NCI-H128 (cell line): ENCODE data around the gene EIF3F.
A peak's percentile ranks its signal among the peaks of the same experiment; 100 is the strongest.

ENCODE experiments used
- DNase-seq: peaks from one replicate; lab custom pipeline; 2025; ENCODE audit not compliant: unreplicated experiment; lab: John Stamatoyannopoulos, UW

EIF3F gene

DNA sequence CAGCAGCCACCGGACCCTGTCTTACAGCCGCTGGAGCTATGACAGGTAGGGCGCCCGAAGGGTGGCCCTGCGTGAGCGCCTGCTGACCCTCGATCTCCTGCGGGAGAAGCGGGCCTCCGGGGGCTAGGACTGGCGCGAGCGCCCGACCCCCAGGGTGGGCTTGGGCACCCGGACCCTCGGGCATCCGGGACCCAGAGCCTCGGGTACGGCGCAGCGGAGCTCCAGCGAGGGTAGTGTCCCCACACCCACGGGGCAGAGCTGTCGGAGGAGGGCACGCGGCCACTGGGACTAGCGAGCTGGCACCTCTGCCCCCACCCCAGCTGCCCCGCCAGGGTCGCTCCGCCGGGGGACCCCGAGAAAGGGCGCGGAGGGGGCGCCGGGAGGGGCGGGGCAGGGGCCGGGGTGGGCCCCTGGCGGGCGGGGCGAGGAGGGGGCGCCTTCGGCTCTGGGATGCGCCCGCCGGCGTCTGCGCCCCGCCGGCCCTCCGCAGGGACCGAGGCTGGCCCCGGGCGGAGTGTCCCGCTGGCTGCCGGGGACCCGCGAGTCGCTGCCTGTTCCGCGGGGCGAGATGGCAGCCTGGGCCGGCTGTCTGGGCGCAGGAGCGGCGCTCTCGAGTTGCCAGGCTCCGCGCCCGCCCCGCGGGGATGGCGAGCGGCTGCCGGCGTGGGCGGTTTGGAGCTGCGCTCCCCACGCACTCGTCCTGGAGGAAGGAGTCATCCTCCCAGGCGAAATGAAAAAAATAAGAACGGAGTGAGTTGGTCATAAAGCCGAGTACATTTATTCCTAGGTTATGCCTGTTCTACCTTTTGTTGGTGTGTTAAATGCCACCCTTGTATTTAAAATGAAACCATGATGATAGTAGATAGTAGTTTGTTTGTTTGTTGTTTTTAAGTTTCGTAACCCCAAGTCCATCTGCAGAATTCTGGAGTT, 32.4 kb downstream of the EIF3F start:
- no peak for DNase-seq

DNA sequence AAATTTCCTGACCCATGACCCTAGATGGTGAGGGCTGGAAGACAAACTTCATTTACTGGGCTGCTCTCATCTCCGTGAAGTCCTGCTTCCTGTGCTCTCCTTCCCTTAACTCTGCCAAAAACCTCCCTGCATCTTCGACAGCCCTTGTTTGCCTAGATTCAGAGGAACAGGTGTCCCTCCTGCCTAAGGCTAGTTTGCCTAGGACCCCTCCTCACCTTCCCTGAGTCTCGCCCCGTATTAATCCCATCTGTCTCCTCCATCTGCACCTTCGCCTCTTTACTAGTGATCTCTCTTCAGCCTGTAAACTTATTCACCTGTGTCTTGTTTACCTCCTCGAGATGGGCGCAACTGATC, 33.1 kb downstream of the EIF3F start:
- DNase-seq: no peak

DNA sequence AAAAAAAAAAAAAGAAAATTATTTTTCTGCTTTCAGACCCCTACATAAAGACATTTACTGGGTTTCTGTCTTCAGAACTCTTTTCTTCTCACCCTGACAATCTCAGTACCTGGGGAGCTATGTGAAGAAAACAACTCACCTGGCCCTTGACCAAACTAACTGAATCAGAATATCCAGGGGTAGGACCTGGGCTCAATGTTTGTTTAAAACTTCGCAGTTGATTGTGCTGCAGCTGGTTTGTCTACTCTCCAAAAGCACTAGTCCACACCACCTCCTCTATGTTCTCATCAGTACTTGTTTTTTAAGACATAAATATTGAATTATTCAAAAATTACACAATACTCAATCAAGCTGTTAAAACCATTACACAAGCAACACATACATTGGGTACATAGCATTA, 34.8 kb downstream of the EIF3F start:
- no peak for DNase-seq

DNA sequence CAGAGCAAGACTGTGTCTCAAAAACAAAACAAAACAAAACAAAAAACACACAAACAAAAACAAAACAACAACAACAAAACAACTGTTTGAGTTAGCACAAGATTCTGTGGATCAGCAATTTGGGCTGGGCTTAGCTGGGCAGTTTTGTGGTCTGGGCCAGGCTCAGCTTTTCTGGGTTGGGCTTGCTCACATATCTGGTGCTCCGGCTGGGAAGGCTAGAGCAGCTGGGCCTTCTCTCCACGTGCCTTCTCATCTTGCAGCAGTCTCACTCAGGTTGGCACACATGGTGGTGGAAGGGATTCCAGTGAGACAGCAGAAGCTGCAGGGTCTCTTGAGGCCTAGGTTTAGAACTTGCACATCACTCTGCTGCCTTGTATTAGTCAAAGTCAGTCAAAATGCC, 35.7 kb downstream of the EIF3F start:
- DNase-seq: no peak

DNA sequence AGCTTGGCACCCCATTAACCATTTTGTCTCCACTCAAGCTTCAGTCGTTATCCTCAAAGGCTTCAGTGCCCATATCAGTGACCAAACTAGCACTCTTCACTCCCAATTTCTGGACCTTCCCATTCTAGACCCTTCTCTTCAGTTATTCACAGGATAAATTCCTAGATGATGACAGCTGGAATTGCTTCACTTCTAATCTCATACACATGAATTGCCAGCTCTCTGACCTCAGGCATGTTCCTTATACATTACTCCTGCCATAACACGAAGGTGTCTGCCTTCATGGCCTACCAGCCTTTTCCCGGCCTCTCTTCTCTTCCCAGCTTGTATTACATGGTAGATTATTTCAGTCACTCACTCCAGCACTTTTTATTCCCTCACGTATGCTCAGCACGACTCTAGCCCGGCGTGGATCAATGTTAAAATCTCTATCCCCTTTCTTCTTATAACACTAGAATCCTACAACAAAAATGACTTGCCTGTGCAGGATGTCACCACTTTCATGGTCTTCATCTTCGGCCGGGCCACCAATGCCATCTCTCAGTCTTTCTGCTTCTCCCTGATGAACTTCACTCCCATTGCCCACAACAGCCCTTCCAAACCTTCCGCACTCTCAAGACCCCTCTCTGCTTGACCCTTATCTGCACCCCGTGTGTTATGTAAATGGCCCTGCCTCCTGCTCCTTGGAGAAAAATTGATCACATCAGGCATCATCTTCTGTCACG, 36.9 kb downstream of the EIF3F start:
- DNase-seq: no peak

DNA sequence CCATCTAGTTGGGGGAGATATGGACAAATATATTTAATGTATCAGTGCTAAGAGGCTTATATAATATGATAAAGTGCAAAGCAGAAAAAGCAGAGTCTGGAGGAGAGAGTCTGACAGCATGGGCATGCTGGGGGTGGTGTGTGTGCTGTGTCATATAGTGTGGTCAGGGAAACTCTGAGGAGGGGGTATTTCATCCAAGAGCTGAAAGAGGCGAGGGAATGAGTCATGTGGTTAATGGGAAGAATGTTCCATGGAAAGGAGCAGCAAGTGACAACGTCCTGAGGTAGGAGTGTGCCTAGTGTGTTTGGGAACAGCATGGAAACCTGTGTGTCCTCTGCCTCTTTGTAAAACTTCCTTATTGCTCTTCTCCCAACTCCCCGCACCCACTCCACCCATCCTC, 38.0 kb downstream of the EIF3F start:
- DNase-seq: no peak

DNA sequence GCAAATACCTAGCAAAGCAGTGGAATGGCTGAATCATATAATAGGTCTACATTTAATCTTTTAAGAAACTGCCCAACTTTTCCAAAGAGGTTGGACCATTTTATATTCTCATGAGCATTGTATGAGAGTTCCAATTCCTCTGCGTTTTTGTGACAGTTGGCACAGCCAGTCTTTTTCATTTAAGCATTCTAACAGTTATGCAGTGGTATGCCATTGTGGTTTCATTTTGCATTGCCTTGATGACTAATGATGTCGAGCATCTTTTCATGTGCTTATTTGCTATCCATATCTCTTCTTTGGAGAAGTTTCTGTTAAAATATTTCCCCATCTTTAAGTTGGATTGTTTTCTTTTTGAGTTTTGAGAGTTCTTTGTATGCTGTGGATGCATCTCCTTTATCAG, 38.7 kb downstream of the EIF3F start:
- no peak for DNase-seq

DNA sequence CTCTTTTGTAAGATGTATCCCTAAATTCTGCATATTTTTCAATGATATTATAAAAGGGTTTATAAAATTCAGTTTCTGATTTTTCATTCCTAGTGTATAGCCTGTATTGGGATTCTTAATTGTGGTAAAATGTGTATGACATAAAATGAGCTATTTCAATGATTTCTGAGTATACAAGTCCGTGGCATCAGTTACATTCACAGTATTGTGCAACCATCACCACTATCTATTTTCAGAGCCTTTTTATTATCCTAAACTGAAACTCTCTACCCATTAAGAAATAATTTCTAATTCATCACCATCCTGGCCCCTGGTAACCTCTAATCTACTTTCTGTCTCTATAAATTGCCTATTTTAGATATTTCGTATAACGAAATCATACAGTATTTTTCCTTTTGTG, 39.8 kb downstream of the EIF3F start:
- DNase-seq: no peak

DNA sequence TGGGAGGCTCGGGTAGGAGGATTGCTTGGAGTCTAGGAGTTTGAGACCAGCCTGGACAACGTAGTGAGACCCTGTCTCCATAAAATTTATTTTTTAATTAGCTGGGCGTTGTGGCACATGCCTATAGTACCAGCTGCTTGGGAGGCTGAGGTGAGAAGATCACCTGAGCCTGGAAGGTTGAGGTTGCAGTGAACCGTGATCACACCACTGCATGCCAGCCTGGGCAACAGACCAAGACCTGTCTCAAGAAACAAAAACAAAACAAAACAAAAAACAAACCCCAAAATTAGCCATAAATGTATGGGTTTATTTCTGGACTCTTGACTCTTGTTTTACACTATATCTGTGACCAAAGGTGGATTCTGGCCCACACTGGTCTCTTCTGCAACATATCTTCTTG, 41.6 kb downstream of the EIF3F start:
- no peak for DNase-seq

DNA sequence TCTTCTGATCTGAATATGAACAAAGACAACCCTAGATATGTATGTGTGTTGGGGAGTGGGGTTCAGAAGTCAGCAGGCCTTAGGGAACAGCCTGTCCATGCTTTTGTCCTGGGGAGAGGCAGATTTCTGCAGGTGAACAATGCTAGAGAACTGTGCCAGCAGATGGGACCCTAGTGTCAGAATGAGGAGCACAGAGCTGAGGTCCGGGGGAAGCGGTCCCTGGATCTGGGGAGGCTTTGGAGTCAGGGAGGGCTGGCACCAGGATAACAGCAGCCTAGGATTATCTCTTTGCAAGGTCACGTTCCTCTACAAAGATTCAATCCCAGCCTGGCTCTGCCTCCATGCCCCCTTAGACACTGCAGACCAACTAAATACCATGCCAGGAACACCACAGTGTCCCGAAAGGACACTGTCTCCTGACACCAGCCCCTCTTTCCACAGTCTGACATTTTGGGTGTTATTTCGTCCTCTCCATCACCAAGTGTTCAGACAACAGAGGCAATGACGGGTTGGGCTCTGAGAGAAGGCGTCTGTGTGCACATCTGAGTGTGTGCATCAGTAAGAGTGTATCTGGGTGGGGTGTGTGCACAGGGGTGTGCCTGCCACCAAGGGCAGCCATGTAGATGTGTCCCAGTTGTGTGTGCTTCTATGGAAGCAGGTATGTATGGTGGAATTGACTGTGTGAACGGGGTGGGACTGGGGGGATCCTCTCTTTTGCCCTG, 43.5 kb downstream of the EIF3F start:
- DNase-seq: no peak

DNA sequence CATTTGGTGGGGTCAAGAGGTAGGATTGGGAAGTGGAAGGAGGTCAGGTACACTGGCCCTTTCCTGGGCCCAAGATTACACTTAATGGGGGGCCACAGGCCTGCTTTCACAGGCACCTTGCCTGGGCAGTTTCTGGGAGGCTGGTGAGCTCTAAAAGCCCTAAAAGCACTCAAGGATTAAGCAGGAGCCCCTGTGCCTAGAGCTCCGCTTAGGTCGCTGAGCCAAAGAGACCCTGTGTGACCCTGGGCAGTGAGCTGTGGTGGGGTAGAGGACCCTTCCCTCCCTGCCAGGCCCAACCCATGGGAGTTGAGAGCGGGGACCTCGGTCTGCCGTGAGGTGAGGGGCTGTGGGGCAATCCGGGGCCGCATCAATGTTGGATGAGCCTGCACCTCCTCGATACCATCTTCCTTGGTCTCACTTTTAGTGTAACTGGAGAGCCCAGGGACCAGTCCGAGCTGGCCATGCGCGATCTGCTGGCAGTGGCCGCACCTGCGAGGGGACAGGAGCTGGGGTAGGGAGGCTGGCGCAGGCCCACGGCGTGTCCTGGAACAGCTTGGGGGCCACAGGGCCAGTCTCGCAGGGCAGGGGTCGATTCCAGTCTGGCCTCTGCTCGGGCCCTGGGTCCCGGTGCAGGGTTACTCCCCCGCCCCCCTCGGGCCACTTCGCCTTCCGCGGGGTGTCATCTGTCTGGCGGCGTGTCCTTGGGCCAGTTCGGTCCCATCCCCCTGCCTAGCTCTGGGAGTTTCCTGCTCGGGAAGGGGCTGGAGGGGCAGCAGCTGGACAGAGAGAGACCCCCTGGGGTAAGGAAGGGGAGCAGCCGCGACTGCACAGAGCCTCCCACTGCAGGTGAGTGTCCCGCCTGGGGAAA, 44.3 kb downstream of the EIF3F start:
- no peak for DNase-seq

DNA sequence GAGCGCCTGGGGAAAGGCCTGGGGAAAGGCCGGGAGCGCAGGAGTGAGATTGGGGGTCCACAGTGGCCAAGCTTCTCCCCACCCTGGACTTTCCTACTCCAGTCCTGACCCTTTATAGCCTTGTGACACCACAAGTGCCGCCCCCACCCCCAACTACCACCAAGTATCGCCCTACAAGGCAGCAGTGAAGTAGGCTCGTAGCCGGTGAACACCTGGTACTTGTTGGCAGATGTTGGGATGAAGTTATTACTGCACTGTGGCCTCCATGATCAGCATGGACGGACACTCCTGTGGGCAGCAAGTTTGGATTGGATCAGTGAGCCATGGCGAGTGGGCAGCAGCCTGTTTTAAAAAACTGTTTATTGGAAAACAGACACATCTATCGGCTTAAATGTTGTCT, 45.0 kb downstream of the EIF3F start:
- no peak for DNase-seq

DNA sequence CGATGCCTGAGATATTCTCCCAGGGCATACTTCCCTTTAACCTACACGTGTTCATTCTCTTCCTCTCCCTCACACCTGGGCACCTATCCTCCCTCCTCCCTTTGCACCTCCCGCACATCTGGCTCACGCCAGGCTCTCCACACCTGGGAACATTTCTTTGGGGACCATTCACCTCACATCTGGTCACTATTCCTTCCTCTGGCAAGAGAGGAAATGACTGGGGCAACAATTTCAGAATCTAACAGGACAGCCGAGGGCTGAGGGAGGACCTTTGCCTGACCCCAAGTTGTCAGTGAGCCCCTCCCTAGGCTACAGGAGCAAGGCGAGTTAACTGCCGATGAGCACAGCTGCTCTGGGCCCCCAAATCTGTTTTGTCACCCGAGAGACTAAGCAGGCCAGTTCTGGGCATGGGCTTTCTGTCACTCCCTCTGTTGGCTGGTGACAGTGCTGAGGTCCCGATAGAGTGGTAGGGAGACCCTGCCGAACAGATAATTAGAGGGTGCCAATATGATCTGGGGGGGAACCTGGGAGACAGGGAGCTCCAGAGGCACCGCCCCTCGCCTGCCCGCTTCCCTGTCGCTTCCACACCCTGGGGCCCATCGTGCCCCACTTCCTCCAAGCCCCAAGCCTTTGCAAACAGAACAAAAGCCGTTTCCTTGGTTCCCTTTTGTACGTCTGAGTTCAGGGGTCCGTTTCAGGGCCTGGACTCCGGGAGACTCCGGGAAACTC, 45.6 kb downstream of the EIF3F start:
- no peak for DNase-seq

DNA sequence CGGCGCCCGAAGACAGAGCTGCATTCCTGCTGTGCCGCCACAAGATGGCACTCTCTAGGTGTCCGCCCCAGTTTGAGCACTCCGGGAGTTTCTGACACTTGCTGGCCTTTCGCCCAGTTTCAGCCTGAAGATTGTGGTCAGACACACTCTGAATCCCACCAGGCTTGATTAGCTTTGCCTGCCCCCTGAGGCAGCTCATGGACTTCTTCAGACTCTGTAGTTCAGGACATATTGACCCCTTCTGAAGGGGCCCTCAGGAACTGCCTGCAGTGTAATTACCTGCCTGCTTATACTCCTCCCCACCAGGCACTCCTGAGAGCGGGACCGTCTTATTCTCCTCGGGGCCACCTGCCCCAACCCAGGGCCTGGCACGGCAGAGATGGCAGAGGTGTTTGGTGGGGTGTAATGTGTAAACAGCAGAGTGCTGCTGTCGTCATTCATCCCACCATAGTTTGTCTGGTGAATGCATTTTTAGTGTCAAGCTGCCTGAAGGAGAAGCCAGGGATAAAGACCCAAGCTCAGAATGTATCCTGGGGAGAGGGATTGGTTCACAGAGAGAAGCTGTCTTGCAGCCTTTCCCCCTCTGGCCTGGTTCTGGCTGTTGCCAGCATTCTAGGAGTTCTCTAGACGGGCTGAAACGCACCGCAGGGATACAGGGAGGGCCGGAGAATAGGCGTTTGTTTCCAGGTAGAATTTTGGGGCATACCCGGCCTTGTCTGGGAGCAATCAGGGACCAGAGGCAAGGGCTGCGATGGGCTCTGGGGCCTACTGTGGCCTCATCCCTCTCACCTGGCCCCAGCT, 46.4 kb downstream of the EIF3F start:
- peak; percentile 54 for DNase-seq

DNA sequence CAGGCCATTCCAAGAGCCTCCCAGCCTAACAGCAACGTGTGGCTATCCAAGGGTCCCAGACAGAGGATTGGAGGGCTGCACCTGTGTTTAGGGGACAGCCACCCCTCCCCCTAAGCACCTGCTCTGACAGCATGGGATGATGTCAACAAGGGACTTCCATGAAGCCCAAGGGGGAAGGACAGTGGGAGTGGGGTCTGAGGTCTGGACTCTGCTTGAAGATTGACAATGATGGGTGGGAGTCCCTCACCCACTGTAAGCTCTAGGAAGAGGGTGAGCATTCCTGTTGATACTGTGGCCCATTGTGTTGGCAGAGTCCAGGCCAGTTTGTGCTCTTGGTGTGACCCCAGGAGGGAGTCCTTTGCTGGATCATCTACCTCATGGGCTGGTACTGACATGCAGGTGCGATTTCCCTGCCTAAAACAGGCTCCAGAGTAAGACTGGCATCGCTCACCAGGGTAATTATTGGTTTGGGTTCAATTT, 47.0 kb downstream of the EIF3F start:
- DNase-seq: no peak

DNA sequence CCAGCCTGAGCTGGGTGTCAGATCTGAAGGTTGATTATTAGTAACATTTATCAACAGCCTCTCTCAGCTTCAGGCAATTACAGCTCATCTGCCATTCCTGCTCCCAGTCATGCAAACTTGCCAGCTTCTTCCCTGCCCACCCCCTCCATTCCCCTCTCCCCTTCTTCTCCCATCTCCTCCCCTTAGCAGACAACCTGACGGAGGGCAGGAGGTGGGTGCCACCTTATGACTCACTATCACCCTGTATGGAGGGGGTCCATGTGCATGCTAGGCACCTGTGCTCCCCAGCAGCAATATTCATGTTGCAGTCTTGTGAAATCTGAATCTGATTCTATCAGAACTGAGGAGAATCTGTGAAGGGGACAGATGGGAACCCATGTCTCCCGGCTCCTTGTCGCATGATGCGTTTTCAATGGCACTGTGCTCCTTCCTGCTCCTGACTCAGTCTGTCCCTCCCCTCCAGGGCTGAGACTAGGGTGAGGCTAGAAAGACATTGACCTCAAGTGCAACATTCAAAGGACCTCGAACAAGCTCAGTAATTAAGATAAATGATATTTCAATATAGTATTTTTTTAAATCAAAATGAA, 47.6 kb downstream of the EIF3F start:
- no peak for DNase-seq

DNA sequence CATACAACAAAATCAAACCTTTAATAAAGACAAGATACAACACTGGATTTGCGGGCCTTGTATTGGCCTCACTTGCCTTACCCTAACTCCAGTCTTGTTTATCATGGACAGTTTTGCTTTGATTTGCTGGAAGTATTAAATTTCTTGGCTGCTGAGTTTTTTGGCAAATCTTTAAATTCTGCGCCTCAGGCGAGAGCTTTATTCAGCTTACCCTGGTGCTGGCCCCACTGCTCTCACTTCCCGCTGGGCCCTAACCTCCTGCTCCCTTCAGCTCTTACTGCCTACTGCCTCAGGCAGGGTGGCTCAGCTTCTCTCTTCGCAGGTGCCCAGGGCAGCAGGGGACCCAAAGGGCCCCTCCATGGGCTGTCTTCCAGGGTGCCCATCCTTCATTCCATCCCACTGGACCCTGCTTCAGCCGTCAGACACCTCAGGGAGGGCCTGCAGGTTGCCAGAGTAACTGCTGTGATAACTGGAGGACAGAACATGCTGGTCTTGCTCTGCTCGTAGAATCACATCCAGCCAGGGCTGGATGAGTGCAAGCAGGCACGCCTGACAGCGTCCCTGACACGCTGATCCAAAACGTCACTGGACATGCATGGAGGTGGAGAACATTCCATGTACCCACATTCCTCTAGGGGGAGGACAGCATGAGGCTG, 48.2 kb downstream of the EIF3F start:
- DNase-seq: no peak

DNA sequence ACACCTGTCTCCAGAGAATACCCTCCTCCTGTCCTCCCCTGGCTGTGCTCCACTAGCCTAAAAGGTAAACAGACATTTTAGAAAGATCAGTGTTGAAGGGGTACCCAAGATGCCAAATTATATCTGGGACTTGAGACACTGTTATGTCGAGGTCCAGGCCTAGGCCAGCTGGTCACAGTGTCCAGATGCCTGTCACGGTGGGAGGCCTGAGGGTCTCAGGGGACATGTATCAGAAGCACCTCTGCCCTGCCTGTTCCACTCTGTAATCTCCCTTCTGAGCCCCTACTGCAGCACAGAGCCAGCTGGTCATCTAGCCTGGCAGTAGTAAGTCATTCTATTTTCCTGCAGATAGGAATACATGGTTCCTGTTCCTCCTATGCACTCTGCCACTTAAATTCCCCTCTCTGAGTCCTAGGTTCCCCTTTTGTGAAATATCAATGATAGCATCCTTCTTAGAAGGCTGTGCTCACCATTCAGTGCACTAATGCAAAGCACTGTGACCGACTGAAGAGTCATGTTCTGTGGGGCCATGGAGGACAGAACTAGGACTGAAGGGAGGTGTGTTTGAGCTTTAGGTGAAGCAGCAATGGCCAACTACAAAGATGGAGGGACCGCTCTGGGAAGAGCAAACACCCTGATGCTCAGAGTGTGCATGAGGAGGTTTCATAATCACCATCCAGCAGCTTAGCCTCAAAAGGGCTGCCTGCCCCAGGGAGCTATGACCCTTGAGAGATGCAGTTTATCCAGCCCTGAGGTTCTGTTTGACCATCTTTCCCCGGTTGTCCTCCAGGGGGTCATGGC, 49.1 kb downstream of the EIF3F start:
- DNase-seq: no peak
